22Rv1 (cell line): Measurements from ENCODE around the gene ADTRP.

ENCODE experiments used
- ZFX ChIP-seq: fragments of 450-650 bp; IDR thresholded peaks from 2 replicates; pipeline ENCODE4 v1.6.1; 2017; ENCODE audit warnings: antibody characterized with exemption, borderline replicate concordance
- TF ChIP-seq, protein P1 (sequence below): fragments of 450-650 bp; IDR thresholded peaks from 2 replicates; pipeline ENCODE4 v1.5.1; 2017; ENCODE audit warnings: mild to moderate bottlenecking

DNA sequence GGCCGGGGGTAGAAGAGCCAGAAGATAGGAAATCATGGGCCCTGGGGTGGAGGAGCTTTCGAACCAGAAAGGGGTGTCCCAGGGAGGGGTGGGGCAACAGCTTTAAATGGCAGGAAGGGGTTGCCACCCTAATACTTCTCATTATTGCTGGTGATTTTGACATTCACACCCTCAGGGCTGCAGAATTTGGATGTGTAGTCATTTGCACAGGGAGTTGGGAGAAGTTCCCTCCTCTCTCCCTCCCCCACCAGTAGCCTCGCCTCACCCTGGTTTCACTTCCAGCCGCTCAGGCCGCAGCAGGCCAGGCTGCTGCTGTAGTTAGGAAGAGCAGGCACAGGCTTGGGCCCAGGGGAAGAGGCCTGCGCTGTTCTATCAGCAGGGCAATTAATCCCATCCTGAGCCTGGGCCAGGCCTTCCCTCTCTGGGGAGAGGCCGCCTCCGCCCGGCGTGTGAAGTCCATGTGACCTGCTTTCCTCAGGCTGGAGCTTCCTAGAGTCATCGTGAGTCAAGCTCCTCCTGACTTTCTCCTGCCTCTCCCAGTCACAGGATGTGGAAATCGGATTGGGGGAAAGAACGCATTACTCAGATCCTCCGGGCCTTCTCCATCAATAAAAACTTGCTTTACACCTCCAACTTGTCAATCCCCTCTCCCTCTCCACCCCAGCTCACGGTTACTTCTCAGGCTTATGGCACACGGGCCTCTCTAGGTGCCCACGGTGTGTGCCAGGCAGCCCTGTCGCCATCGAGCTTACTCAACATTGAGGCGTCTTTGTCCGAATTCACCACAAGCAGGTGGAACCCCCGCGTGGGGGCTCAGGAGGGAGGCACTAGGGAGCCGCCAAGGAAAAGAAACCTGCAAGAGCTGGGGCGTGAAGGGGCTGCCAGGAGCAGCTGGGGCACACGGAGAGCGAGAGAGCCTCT is 7.8 kb downstream of the ADTRP start:
- TF ChIP-seq, protein P1, sequence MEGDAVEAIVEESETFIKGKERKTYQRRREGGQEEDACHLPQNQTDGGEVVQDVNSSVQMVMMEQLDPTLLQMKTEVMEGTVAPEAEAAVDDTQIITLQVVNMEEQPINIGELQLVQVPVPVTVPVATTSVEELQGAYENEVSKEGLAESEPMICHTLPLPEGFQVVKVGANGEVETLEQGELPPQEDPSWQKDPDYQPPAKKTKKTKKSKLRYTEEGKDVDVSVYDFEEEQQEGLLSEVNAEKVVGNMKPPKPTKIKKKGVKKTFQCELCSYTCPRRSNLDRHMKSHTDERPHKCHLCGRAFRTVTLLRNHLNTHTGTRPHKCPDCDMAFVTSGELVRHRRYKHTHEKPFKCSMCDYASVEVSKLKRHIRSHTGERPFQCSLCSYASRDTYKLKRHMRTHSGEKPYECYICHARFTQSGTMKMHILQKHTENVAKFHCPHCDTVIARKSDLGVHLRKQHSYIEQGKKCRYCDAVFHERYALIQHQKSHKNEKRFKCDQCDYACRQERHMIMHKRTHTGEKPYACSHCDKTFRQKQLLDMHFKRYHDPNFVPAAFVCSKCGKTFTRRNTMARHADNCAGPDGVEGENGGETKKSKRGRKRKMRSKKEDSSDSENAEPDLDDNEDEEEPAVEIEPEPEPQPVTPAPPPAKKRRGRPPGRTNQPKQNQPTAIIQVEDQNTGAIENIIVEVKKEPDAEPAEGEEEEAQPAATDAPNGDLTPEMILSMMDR = no peak
- TF ChIP-seq ZFX = no peak
